HG03095 (cell line): Measurements from ENCODE around the gene EPHA4.

Experiments used
- ATAC-seq: cut with Tn5 transposase; IDR thresholded peaks from one replicate; pipeline ENCODE4 v1.9.1; 2021; ENCODE audit warnings: moderate library complexity; ENCODE audit not compliant: unreplicated experiment

The EPHA4 gene

GRCh38 chr2:221572219-221572820, at the start of gene EPHA4:
TSS of gene EPHA4 (minus strand) at chr2:221572304. CDS start at chr2:221572248, 56 bp downstream.
- ATAC-seq: peak; percentile 90

- no peak for ATAC-seq
Observed at GRCh38 chr2:221618007-221618406, 45.9 kb upstream of the EPHA4 start.

GRCh38 chr2:221616561-221616960, 44.5 kb upstream of the EPHA4 start:
- ATAC-seq: no peak

GRCh38 chr2:221614274-221614673, 42.2 kb upstream of the EPHA4 start:
- no peak for ATAC-seq

GRCh38 chr2:221612800-221613199, 40.7 kb upstream of the EPHA4 start:
- no peak for ATAC-seq

- ATAC-seq: no peak
Observed at GRCh38 chr2:221612161-221612560, 40.1 kb upstream of the EPHA4 start.

GRCh38 chr2:221610675-221611074, 38.6 kb upstream of the EPHA4 start:
- ATAC-seq: no peak

GRCh38 chr2:221610255-221610654, 38.2 kb upstream of the EPHA4 start:
- no peak for ATAC-seq

GRCh38 chr2:221608442-221608841, 36.3 kb upstream of the EPHA4 start:
- ATAC-seq: no peak

- ATAC-seq: no peak
Observed at GRCh38 chr2:221606424-221606823, 34.3 kb upstream of the EPHA4 start.

- ATAC-seq: no peak
Observed at GRCh38 chr2:221605751-221606240, 33.7 kb upstream of the EPHA4 start.

GRCh38 chr2:221602938-221603337, 30.8 kb upstream of the EPHA4 start:
- no peak for ATAC-seq

GRCh38 chr2:221601376-221601775, 29.3 kb upstream of the EPHA4 start:
- ATAC-seq: no peak

GRCh38 chr2:221600388-221600787, 28.3 kb upstream of the EPHA4 start:
- ATAC-seq: no peak

GRCh38 chr2:221596192-221596591, 24.1 kb upstream of the EPHA4 start:
- no peak for ATAC-seq

GRCh38 chr2:221590861-221591365, 18.8 kb upstream of the EPHA4 start:
- no peak for ATAC-seq

GRCh38 chr2:221589696-221590095, 17.6 kb upstream of the EPHA4 start:
- ATAC-seq: no peak

GRCh38 chr2:221588306-221588985, 16.3 kb upstream of the EPHA4 start:
- no peak for ATAC-seq

GRCh38 chr2:221581986-221582385, 9.9 kb upstream of the EPHA4 start:
- no peak for ATAC-seq

- no peak for ATAC-seq
Observed at GRCh38 chr2:221574231-221574570, 2.1 kb upstream of the EPHA4 start.

- peak; percentile 63 for ATAC-seq
Observed at GRCh38 chr2:221573430-221574230, 1.5 kb upstream of the EPHA4 start.
